ENCODE measurements around the gene MYPN. TPM values are rescaled to one million over a fixed set of nuclear protein-coding genes. Genes with fewer than 3 reads are reported as not detected.

MYPN gene
- total RNA-seq, 1 experiment from 2014 or later, result 0.37 TPM

DNA sequence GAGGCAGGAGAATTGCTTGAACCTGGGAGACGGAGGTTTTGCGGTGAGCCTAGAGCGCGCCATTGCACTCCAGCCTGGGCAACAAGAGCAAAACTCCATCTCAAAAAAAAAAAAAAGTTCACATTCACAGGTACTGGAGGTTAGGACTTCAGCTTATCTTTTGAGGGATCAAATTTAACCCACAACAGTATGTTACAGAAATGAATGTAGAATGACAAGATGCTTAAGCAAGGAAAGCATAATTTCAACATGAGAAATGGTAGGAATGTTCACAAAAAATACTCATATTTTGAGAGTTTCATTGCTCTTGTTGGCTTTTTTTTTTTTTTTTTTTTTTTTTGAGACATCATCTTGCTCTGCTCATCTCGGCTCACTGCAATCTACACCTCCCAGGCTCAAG is 32.3 kb upstream of the MYPN start:
- Mint-ChIP-seq H3K27me3 (ENCODE audit: insufficient read depth, unreplicated experiment) (no peaks in the 10 kb centered on the region), H3K4me1 (ENCODE audit: insufficient read depth, unreplicated experiment) (peaks cover 5% of the 10 kb centered on the region), H3K36me3 (ENCODE audit: insufficient read depth, unreplicated experiment) (no peaks in the 10 kb centered on the region), H3K4me3 (ENCODE audit: unreplicated experiment) (no peak overlapping the region), H3K9me3 (ENCODE audit: unreplicated experiment) (no peaks in the 10 kb centered on the region), H3K27ac (ENCODE audit: low read depth, unreplicated experiment) (no peak overlapping the region)
- ChIA-PET POLR2A (interaction anchor here (1.5 to 2.9 kb wide), 3 partner anchors 7 to 79 kb away, joined by 5 to 15 read pairs (median 7); no protein-coding TSS in a partner anchor), CTCF (interaction anchor here (0.6 to 4.6 kb wide), 2 partner anchors 45 to 79 kb away, joined by 3 to 35 read pairs; no protein-coding TSS in a partner anchor)
- TF ChIP-seq, protein P1, sequence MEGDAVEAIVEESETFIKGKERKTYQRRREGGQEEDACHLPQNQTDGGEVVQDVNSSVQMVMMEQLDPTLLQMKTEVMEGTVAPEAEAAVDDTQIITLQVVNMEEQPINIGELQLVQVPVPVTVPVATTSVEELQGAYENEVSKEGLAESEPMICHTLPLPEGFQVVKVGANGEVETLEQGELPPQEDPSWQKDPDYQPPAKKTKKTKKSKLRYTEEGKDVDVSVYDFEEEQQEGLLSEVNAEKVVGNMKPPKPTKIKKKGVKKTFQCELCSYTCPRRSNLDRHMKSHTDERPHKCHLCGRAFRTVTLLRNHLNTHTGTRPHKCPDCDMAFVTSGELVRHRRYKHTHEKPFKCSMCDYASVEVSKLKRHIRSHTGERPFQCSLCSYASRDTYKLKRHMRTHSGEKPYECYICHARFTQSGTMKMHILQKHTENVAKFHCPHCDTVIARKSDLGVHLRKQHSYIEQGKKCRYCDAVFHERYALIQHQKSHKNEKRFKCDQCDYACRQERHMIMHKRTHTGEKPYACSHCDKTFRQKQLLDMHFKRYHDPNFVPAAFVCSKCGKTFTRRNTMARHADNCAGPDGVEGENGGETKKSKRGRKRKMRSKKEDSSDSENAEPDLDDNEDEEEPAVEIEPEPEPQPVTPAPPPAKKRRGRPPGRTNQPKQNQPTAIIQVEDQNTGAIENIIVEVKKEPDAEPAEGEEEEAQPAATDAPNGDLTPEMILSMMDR (IDR thresholded peaks at IDR 0.05; ENCODE audit: unreplicated experiment), result no peak
- no peak for DNase-seq (ENCODE audit: unreplicated experiment)
- intact Hi-C loops (cut with micrococcal nuclease), result no loop called here
- BruUV-seq (replicated peaks), result no TSS peak

DNA sequence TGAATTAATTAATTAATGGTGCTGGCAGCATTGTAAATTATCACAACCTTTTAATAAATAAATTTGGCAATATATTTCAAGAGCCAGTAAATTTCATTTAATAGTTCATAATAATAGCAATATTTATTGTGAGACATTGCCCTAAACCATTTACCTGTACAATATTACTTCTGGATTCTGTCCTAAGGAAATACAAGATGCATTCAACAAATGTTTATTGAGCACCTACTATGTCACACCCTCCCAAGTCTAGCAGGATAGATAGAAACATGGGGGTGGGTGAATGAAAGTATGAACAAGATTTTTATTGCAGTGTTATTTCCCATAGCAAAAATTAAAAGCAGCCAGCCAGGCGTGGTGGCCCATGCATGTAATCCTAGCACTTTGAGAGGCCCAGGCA is 29.9 kb upstream of the MYPN start:
- BruUV-seq (replicated peaks), result no TSS peak
- Mint-ChIP-seq H3K27me3 (ENCODE audit: insufficient read depth, unreplicated experiment) (no peaks in the 10 kb centered on the region), H3K9me3 (ENCODE audit: unreplicated experiment) (no peaks in the 10 kb centered on the region), H3K27ac (ENCODE audit: low read depth, unreplicated experiment) (no peak overlapping the region), H3K4me3 (ENCODE audit: unreplicated experiment) (no peak overlapping the region), H3K36me3 (ENCODE audit: insufficient read depth, unreplicated experiment) (no peaks in the 10 kb centered on the region), H3K4me1 (ENCODE audit: insufficient read depth, unreplicated experiment) (no peaks in the 10 kb centered on the region)
- CTCF ChIA-PET, result interaction anchor here (4.6 kb wide), 1 partner anchor 77 kb away, joined by 35 read pairs; no protein-coding TSS in a partner anchor
- intact Hi-C loops (cut with micrococcal nuclease), result no loop called here
- DNase-seq (ENCODE audit: unreplicated experiment), result no peak
- TF ChIP-seq, protein P1 (IDR thresholded peaks at IDR 0.05; ENCODE audit: unreplicated experiment), result no peak
- POLR2A ChIA-PET, result no interaction called here

DNA sequence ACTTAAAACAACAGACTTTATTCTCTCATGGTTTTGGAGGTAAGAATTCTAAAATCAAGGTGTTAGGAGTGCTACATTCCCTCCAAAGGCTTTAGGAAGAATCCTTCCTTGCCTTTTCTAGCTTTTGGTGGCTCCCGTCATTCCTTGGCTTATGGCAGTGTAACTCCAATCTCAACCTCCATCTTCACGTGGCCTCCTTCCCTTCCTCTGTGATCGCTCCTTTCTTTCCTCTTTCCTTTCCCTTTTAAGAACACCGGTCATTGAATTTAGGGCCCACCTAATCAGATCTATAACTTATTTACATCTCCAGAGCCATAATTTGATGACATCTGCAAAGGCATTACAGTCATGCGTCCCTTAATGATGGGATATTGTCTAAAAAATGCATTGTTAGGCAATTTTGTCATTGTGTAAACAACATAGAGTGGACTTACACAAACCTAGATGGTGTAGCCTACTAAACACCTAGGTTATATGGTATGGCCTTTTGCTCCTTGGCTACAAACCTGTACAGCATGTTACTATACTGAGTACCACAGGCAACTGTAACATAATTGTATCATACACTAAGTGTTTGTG is 28.3 kb upstream of the MYPN start:
- Mint-ChIP-seq H3K4me3 (ENCODE audit: unreplicated experiment) (no peak overlapping the region), H3K36me3 (ENCODE audit: insufficient read depth, unreplicated experiment) (no peaks in the 10 kb centered on the region), H3K27ac (ENCODE audit: low read depth, unreplicated experiment) (no peak overlapping the region), H3K27me3 (ENCODE audit: insufficient read depth, unreplicated experiment) (no peaks in the 10 kb centered on the region), H3K9me3 (ENCODE audit: unreplicated experiment) (no peaks in the 10 kb centered on the region), H3K4me1 (ENCODE audit: insufficient read depth, unreplicated experiment) (peaks cover 2% of the 10 kb centered on the region)
- POLR2A ChIA-PET, result no interaction called here
- BruUV-seq (replicated peaks), result no TSS peak
- CTCF ChIA-PET, result interaction anchor here (9.1 kb wide), 1 partner anchor 76 kb away, joined by 182 read pairs; no protein-coding TSS in a partner anchor
- no peak for DNase-seq (ENCODE audit: unreplicated experiment)
- intact Hi-C loops (cut with micrococcal nuclease), result no loop called here
- TF ChIP-seq, protein P1 (IDR thresholded peaks at IDR 0.05; ENCODE audit: unreplicated experiment), result no peak

DNA sequence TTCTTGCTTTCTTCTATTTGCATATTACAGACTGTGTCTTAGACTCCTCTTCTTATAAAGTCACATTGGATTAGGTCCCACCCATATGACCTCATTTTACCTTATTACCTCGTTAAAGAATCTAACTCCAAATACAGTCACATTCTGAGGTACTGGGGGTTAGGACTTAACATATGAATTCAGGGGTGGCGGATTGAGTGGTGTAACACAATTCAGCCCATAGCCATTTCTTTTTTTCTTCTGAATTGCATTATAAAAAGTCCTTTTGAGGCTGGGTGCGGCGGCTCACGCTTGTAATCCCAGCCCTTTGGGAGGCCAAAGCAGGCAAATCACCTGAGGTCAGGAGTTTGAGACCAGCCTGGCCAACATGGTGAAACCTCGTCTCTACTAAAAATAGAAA is 27.4 kb upstream of the MYPN start:
- no peaks in the 10 kb centered on the region for H3K36me3 Mint-ChIP-seq (ENCODE audit: insufficient read depth, unreplicated experiment)
- no peak for DNase-seq (ENCODE audit: unreplicated experiment)
- H3K27me3 Mint-ChIP-seq (ENCODE audit: insufficient read depth, unreplicated experiment), result no peaks in the 10 kb centered on the region
- TF ChIP-seq, protein P1 (IDR thresholded peaks at IDR 0.05; ENCODE audit: unreplicated experiment), result no peak
- H3K4me1 Mint-ChIP-seq (ENCODE audit: insufficient read depth, unreplicated experiment), result peaks cover 7% of the 10 kb centered on the region
- intact Hi-C loops (cut with micrococcal nuclease), result no loop called here
- no peak overlapping the region for H3K27ac Mint-ChIP-seq (ENCODE audit: low read depth, unreplicated experiment)
- H3K4me3 Mint-ChIP-seq (ENCODE audit: unreplicated experiment), result no peak overlapping the region
- POLR2A ChIA-PET, result no interaction called here
- no TSS peak for BruUV-seq (replicated peaks)
- CTCF ChIA-PET, result interaction anchor here (0.6 to 9.1 kb wide), 6 partner anchors 13 to 225 kb away, joined by 3 to 182 read pairs (median 4); no protein-coding TSS in a partner anchor
- H3K9me3 Mint-ChIP-seq (ENCODE audit: unreplicated experiment), result no peaks in the 10 kb centered on the region

Data from MCF 10A (cell line).